H1 (cell line): ENCODE measurements around the gene MAGIX. TPM values are rescaled to one million over a fixed set of nuclear protein-coding genes. Genes with fewer than 3 reads are reported as not detected.
A peak's percentile ranks its signal among the peaks of the same experiment; 100 is the strongest.

Experiments used
- RAD21 ChIP-seq, 2 experiments: IDR thresholded peaks in 1 of 2; conservative IDR thresholded peaks in 1 of 2; 2 replicates each; pipeline ENCODE4 v1.6.1; 2011; ENCODE audit warnings: low read depth in 2 of 2, low read length in 2 of 2, improper control_type of control experiment in 1 of 2, inconsistent platforms in 1 of 2, mild to moderate bottlenecking in 1 of 2, moderate library complexity in 1 of 2
- SP1 ChIP-seq: IDR thresholded peaks from 2 replicates; pipeline ENCODE4 v1.6.1; 2011; ENCODE audit warnings: low read depth, low read length
- polyA plus RNA-seq, 7 experiments: library from polyadenylated mRNA; depleted of rRNA in 3 of 7; stranded (reverse) in 5 of 7; unstranded in 2 of 7; fragments of >200 nt in 5 of 7; fragments of 200-250 nt in 2 of 7; gene quantifications; 1 replicate in 5 of 7; 2 replicates in 1 of 7; 4 replicates in 1 of 7; pipeline versions ENCODE4 v1.2.1 to v1.2.3, GENCODE V29; 2011 to 2013; ENCODE audit warnings: missing spikeins in 2 of 7, mixed read lengths in 2 of 7
- total RNA-seq: library from RNA; stranded (reverse); fragmentation: NEBNext Ultra II Directional; extraction: Animal tissue kit (Norgen Biotek cat#: 25700); gene quantifications from 2 replicates; pipeline ENCODE4 v1.2.1, GENCODE V29; 2021

Gene MAGIX
- total and polyA plus RNA-seq, 2 of the 8 experiments (the other 6 are each of a cell fraction or from before 2014, with no cell fraction given), result 0.37 to 1.1 TPM

DNA sequence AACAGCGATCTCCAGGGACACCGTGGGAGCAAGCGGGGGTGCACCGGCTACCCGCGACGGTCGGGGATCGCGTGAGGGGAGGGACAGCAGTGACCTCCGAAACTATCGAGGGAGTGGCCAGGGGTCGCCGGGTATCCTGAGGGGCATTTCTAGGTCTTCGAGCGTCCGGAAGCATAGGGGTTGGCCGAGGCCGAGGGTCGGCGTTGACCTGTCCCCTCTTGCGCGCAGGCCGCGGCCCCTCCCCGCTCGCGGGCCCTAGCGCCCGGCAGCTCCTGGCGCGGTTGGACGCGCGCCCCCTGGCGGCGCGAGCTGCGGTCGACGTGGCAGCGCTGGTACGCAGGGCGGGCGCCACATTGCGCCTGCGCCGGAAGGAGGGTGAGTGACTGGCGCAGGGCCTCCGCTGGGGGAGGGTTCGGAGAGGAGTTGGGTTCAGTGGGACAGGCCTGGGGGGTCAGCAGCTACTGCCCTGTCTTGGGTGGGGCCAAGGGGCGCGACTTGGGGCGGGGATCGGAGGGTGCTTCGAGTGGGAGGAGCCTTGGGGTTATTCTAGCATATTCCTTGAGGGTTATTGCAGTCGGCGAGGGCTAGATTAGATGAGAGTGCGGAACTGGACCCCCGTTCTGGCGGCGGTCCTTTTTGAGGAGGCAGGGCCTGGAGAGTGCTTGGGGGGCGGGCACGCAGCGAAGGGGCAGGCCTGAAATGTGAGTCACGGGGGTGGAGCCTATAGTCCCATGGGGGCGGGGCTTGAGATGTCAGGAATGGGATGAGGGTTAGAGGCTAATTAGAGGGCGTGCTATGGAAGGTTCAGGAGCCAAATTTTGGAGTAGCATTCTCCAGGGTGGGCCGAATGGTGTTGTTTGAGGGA is 1.2 kb downstream of the MAGIX start (continued):
- peak; percentile 20 to 60; a peak in 2 of 4 replicates for TF ChIP-seq RAD21 (IDR thresholded peaks at IDR 0.05 in 1 of 2, conservative IDR thresholded peaks at IDR 0.05 in 1 of 2; ENCODE audit: low read depth in 2 of 2, low read length in 2 of 2)
- TF ChIP-seq SP1, result no peak
